Muscle layer of duodenum (tissue), 2 donors: ENCODE data around the gene CSF2.
"Not testable (repeated sequence)": the region's sequence is repeated elsewhere in the genome, so short reads cannot be mapped to it uniquely, and the experiment has no call there.

ENCODE experiments used
- H3K27ac ChIP-seq: one replicate; pipeline ENCODE4 v1.7.0; 2013; ENCODE audit warnings: mild to moderate bottlenecking, low read length
- H3K27me3 ChIP-seq: one replicate; pipeline ENCODE4 v1.7.0; 2013; ENCODE audit warnings: low read depth, mild to moderate bottlenecking, control low read depth, low read length
- H3K36me3 ChIP-seq, 2 donors: one replicate each; pipeline ENCODE4 v1.7.0; 2013; ENCODE audit warnings: low read length in 2 of 2, control low read depth in 1 of 2, mild to moderate bottlenecking in 1 of 2; ENCODE audit not compliant: insufficient read depth in 2 of 2, control insufficient read depth in 1 of 2
- H3K4me1 ChIP-seq, 2 donors: one replicate each; pipeline ENCODE4 v1.7.0; 2013; ENCODE audit warnings: low read length in 2 of 2, mild to moderate bottlenecking in 2 of 2, control low read depth in 1 of 2, moderate library complexity in 1 of 2; ENCODE audit not compliant: insufficient read depth in 2 of 2, control insufficient read depth in 1 of 2
- H3K4me3 ChIP-seq, 2 donors: one replicate each; pipeline ENCODE4 v1.7.0; 2013; ENCODE audit warnings: low read length in 2 of 2, low read depth in 1 of 2, mild to moderate bottlenecking in 1 of 2
- H3K9me3 ChIP-seq, 2 donors: one replicate each; pipeline ENCODE4 v1.7.0; 2013; ENCODE audit warnings: low read length in 2 of 2, control low read depth in 1 of 2, mild to moderate bottlenecking in 1 of 2; ENCODE audit not compliant: control insufficient read depth in 1 of 2
- donor health status: healthy.

Gene CSF2

DNA sequence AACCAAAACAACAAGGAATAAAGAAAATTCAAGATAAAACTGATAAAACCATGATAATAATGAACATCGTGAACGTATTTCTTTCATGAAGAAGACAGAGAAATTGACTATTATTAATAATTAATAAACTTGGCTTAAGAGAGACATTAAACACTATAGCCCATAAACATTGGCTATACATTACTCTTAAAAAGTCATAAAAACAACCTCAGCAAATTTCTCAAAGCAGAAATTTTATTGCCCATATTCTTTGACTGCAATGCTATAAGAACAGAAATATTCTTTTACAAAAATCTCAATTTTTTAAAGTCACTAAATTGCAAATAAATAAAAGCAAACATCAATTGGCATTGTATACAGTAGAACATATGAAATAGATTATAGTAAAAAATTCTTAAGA, 42.5 kb downstream of the CSF2 start:
- Histone ChIP-seq H3K4me3 (no peak overlapping the region), H3K27me3 (no peaks in the 10 kb centered on the region), H3K9me3 (peaks cover 0 to 6% of the 10 kb centered on the region in 2 donors), H3K36me3 (no peaks in the 10 kb centered on the region), H3K27ac (no peak overlapping the region), H3K4me1 (no peaks in the 10 kb centered on the region)

DNA sequence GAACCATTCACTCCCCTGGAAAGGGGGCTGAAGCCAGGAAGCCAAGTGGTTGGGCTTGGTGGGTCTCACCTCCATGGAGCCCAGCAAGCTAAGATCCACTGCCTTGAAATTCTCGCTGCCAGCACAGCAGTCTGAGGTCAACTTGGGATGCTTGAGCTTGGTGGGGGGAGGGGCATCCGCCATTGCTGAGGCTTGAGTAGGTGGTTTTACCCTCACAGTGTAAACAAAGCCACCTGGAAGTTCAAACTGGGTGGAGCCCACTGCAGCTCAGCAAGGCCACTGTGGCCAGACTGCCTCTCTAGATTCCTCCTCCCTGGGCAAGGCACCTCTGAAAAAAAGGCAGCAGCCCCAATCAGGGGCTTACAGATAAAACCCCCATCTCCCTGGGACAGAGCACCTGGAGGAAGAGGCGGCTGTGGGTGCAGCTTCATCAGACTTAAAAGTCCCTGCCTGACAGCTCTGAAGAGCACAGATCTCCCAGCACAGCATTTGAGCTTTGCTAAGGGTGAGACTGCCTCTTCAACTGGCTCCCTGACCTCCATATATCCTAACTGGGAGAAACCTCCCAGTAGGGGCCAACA, 43.4 kb downstream of the CSF2 start:
- not testable (repeated sequence) for H3K27me3 ChIP-seq, H3K36me3 ChIP-seq, H3K9me3 ChIP-seq, H3K4me3 ChIP-seq, H3K27ac ChIP-seq, H3K4me1 ChIP-seq

DNA sequence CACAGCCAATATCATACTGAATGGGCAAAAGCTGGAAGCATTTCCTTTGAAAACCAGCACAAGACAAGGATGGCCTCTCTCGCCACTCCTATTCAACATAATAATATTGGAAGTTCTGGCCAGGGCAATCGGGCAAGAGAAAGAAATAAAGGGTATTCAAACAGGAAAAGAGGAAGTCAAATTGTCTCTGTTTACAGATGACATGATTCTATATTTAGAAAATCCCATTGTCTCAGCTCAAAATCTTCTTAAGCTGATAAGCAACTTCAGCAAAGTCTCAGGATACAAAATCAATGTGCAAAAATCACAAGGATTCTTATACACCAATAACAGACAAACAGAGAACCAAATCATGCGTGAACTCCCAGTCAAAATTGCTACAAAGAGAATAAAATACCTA, 47.1 kb downstream of the CSF2 start:
- not testable (repeated sequence) for H3K4me1 ChIP-seq, H3K9me3 ChIP-seq, H3K27me3 ChIP-seq, H3K27ac ChIP-seq, H3K4me3 ChIP-seq, H3K36me3 ChIP-seq

DNA sequence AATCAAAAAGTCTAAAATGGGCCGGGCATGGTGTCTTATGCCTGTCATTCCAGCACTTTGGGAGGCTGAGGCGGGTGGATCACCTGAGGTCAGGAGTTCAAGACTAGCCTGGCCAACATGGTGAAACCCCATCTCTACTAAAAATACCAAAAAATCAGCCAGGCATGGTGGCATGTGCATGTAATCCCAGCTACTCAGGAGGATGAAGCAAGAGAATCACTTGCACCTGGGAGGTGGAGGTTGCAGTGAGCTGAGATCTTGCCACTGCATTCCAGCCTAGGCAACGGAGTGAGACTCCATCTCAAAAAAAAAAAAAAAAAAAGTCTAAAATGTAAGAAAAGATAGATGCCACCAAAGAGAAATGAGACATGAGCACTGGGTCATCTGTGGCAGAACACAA, 49.4 kb downstream of the CSF2 start:
- not testable (repeated sequence) for H3K4me3 ChIP-seq, H3K36me3 ChIP-seq, H3K27me3 ChIP-seq, H3K4me1 ChIP-seq, H3K9me3 ChIP-seq, H3K27ac ChIP-seq

DNA sequence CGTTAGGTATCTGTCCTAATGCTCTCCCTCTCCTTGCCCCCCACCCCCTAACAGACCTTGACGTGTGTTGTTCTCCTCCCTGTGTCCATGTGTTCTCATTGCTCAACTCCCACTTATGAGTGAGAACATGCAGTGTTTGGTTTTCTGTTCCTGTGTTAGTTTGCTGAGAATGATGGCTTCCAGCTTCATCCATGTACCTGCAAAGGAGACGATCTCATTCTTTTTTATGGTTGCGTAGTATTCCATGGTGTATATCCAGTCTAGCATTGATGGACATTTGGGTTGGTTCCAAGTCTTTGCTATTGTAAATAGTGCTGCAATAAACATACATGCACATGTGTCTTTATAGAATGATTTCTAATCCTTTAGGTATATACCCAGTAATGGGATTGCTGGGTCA, 50.0 kb downstream of the CSF2 start:
- H3K27ac ChIP-seq, H3K27me3 ChIP-seq, H3K4me3 ChIP-seq: not testable (repeated sequence)

More for the DNA sequence above, 50.0 kb downstream of the CSF2 start:
- not testable (repeated sequence) for H3K9me3 ChIP-seq, H3K4me1 ChIP-seq, H3K36me3 ChIP-seq
